SK-N-SH treated with all-trans-retinoic acid at 6 μM for 48 hours (cell line): ENCODE measurements around the gene MPP2.

Experiments used
- ATAC-seq: fragments of 200-7000 bp; cut with Tn5 transposase; 3 replicates; pipeline ENCODE4 v1.9.1; 2020; ENCODE audit warnings: mild to moderate bottlenecking, moderate library complexity
- ARNTL ChIP-seq: fragments of 450-650 bp; formaldehyde crosslinking; IDR thresholded peaks from 2 replicates; pipeline ENCODE4 v1.5.0; 2020; ENCODE audit warnings: low read depth, mild to moderate bottlenecking, moderate library complexity, borderline replicate concordance
- CSDC2 ChIP-seq: fragments of 250-450 bp; sonication (Bioruptor Pico); IDR thresholded peaks from 2 replicates; pipeline ENCODE4 v1.5.0; 2020; ENCODE audit warnings: mild to moderate bottlenecking, moderate library complexity
- ESRRG ChIP-seq: fragments of 250-450 bp; sonication (Bioruptor Pico); IDR thresholded peaks from 2 replicates; pipeline ENCODE4 v1.6.1; 2021; ENCODE audit warnings: mild to moderate bottlenecking
- GLIS3 ChIP-seq: fragments of 250-450 bp; sonication (Bioruptor Pico); IDR thresholded peaks from 2 replicates; pipeline ENCODE4 v1.5.0; 2020; ENCODE audit warnings: mild to moderate bottlenecking, moderate library complexity
- ISL1 ChIP-seq: fragments of 250-450 bp; sonication (Bioruptor Pico); IDR thresholded peaks from 2 replicates; pipeline ENCODE4 v2.1.2; 2022; ENCODE audit warnings: mild to moderate bottlenecking, moderate library complexity
- OSR1 ChIP-seq: fragments of 250-450 bp; sonication (Bioruptor Pico); IDR thresholded peaks from 2 replicates; pipeline ENCODE4 v1.8.0; 2022; ENCODE audit warnings: moderate library complexity, mild to moderate bottlenecking, inconsistent platforms
- POU6F1 ChIP-seq: fragments of 250-450 bp; sonication (Bioruptor Pico); IDR thresholded peaks from 2 replicates; pipeline ENCODE4 v1.8.0; 2021; ENCODE audit warnings: low read depth, mild to moderate bottlenecking, moderate library complexity, borderline replicate concordance
- PPARA ChIP-seq: fragments of 250-450 bp; sonication (Bioruptor Pico); IDR thresholded peaks from 2 replicates; pipeline ENCODE4 v1.5.0; 2020; ENCODE audit warnings: mild to moderate bottlenecking, borderline replicate concordance
- RARB ChIP-seq: fragments of 250-450 bp; sonication (Bioruptor Pico); IDR thresholded peaks from 2 replicates; pipeline ENCODE4 v1.8.0; 2021; ENCODE audit warnings: mild to moderate bottlenecking, moderate library complexity
- SNAI2 ChIP-seq: fragments of 250-450 bp; sonication (Bioruptor Pico); IDR thresholded peaks from 2 replicates; pipeline ENCODE4 v1.5.0; 2020; ENCODE audit warnings: mild to moderate bottlenecking, moderate library complexity
- TCF4 ChIP-seq: fragments of 250-450 bp; sonication (Bioruptor Pico); IDR thresholded peaks from 2 replicates; pipeline ENCODE4 v1.8.0; 2021; ENCODE audit warnings: mild to moderate bottlenecking, moderate library complexity, borderline replicate concordance
- TOX ChIP-seq: fragments of 250-450 bp; sonication (Bioruptor Pico); IDR thresholded peaks from 2 replicates; pipeline ENCODE4 v1.8.0; 2021; ENCODE audit warnings: mild to moderate bottlenecking, moderate library complexity, borderline replicate concordance
- ZC3H10 ChIP-seq: fragments of 250-450 bp; sonication (Bioruptor Pico); IDR thresholded peaks from 2 replicates; pipeline ENCODE4 v1.5.1; 2021; ENCODE audit warnings: mild to moderate bottlenecking, moderate library complexity
- ZFP3 ChIP-seq: fragments of 250-450 bp; sonication (Bioruptor Pico); IDR thresholded peaks from 2 replicates; pipeline ENCODE4 v1.5.0; 2020; ENCODE audit warnings: mild to moderate bottlenecking, moderate library complexity
- ZNF565 ChIP-seq: fragments of 450-650 bp; formaldehyde crosslinking; conservative IDR thresholded peaks from 2 replicates; pipeline ENCODE4 v1.5.0; 2020; ENCODE audit warnings: low read depth, mild to moderate bottlenecking, moderate library complexity
- ZNF70 ChIP-seq: fragments of 450-650 bp; formaldehyde crosslinking; IDR thresholded peaks from 2 replicates; pipeline ENCODE4 v1.5.0; 2020; ENCODE audit warnings: mild to moderate bottlenecking, moderate library complexity
- ZNF8 ChIP-seq: fragments of 450-650 bp; formaldehyde crosslinking; IDR thresholded peaks from 2 replicates; pipeline ENCODE4 v1.5.0; 2020; ENCODE audit warnings: mild to moderate bottlenecking, moderate library complexity
- TF ChIP-seq, protein P1 (sequence below): fragments of 250-450 bp; sonication (Bioruptor Pico); IDR thresholded peaks from 2 replicates; pipeline ENCODE4 v1.5.1; 2020; ENCODE audit warnings: low read depth, mild to moderate bottlenecking, moderate library complexity
- TF ChIP-seq, protein P2 (sequence below): fragments of 250-450 bp; sonication (Bioruptor Pico); IDR thresholded peaks from 2 replicates; pipeline ENCODE4 v1.5.0; 2020; ENCODE audit warnings: mild to moderate bottlenecking, moderate library complexity
- TF ChIP-seq, protein P3 (sequence below): fragments of 250-450 bp; sonication (Bioruptor Pico); IDR thresholded peaks from 2 replicates; pipeline ENCODE4 v1.5.1; 2021; ENCODE audit warnings: mild to moderate bottlenecking, moderate library complexity

Gene MPP2

DNA sequence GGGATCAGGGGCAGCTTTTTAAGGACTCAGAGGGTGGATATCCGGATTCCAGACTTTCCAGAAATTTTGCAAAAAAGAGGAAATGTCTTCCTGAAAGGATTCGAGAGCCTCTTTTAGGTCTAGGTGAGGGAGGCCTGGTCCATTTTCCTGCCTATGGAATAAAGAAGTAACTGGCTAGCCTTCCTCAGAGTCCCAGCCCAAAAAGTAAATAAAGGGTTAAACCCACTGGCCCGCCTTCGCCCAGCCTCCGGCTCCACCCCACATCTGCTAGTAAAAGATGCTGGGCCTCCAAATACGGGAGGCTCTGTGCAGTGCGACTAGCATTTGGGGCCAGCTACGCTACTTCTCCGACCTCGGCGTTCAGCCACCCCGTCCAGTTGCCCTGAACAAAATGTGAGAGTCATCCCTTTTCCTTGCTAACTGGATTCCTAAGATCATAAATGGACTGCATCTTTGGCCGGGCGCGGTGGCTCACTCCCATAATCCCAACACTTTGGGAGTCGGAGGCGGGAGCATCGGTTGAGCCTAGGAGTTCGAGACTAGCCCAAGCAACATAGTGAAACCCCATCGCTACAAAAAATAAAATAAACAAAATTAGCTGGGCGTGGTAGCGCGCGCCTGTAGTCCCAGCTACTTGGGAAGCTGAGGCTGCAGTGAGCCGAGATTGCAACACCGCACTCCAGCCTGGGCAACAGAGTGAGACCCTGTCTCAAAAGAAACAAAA lies 824 bp upstream of the MPP2 start:
- peak; percentile 67 for ATAC-seq
- TF ChIP-seq TCF4 (CRISPR knock-in tag) (peak; percentile 16; the same call in 1 of the 2 replicates), ZNF70 (CRISPR knock-in tag) (peak; percentile 63; the same call in 1 of the 2 replicates), ZFP3 (CRISPR knock-in tag) (no peak), ZNF8 (CRISPR knock-in tag) (no peak)

- peak; percentile 17 for ATAC-seq
- TF ChIP-seq TCF4 (CRISPR knock-in tag): no peak
- no peak for TF ChIP-seq ZNF8 (CRISPR knock-in tag)
- no peak for TF ChIP-seq PPARA (CRISPR knock-in tag)
- no peak for TF ChIP-seq ARNTL
- TF ChIP-seq ZFP3 (CRISPR knock-in tag): no peak
- no peak for TF ChIP-seq ZNF70 (CRISPR knock-in tag)
- TF ChIP-seq, protein P1, sequence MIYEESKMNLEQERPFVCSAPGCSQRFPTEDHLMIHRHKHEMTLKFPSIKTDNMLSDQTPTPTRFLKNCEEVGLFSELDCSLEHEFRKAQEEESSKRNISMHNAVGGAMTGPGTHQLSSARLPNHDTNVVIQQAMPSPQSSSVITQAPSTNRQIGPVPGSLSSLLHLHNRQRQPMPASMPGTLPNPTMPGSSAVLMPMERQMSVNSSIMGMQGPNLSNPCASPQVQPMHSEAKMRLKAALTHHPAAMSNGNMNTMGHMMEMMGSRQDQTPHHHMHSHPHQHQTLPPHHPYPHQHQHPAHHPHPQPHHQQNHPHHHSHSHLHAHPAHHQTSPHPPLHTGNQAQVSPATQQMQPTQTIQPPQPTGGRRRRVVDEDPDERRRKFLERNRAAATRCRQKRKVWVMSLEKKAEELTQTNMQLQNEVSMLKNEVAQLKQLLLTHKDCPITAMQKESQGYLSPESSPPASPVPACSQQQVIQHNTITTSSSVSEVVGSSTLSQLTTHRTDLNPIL (CRISPR knock-in tag): no peak
- no peak for TF ChIP-seq GLIS3
Observed at GRCh38 chr17:43906951-43907424, 348 bp downstream of the MPP2 start.

DNA sequence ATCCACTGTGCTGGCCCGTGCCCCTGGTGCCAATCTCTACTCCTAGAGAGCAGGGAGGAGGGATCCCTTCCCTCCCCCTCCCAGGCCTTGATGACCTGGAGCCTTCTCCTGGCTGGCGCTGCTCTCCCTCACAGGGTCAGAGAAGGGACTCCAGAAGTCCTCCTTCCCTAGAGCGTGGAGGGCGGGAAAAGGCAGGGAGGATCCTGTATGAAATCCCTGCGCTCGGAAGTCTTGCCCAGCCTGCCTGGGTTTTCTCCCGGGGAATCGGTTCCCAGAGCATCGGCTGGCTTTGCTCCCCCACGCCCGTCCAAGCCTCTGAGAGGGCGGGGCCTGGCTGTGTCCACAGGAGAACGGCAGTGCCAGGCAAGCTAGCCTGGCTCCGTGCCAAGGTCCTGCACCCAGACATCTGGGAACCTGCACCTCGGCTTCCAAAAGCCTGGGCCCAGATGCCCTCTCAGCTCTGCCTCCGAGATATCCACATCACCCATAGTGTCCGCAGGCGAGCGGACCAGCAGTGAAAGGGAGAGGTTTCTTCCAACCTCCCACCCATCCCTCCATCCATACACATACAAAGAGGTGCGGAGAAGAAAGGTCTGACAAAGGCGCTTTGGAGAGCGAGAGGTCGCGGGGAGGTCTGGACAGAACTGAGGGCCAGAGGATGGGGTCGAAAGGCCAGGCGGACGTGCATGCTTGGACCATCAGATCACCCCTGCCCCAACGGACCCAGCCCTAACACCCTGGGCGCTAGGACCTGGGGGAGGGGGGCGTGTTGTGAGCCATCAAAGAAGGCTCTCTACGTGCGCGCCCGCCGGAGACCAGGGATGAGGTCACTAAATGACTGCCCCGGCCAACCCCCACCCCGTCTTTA lies 1.1 kb downstream of the MPP2 start:
- peak; percentile 77 for ATAC-seq
- TF ChIP-seq RARB (CRISPR knock-in tag): no peak
- TF ChIP-seq ESRRG (CRISPR knock-in tag): no peak
- TF ChIP-seq ZNF8 (CRISPR knock-in tag): no peak
- no peak for TF ChIP-seq ZNF565 (CRISPR knock-in tag)
- TF ChIP-seq, protein P2, sequence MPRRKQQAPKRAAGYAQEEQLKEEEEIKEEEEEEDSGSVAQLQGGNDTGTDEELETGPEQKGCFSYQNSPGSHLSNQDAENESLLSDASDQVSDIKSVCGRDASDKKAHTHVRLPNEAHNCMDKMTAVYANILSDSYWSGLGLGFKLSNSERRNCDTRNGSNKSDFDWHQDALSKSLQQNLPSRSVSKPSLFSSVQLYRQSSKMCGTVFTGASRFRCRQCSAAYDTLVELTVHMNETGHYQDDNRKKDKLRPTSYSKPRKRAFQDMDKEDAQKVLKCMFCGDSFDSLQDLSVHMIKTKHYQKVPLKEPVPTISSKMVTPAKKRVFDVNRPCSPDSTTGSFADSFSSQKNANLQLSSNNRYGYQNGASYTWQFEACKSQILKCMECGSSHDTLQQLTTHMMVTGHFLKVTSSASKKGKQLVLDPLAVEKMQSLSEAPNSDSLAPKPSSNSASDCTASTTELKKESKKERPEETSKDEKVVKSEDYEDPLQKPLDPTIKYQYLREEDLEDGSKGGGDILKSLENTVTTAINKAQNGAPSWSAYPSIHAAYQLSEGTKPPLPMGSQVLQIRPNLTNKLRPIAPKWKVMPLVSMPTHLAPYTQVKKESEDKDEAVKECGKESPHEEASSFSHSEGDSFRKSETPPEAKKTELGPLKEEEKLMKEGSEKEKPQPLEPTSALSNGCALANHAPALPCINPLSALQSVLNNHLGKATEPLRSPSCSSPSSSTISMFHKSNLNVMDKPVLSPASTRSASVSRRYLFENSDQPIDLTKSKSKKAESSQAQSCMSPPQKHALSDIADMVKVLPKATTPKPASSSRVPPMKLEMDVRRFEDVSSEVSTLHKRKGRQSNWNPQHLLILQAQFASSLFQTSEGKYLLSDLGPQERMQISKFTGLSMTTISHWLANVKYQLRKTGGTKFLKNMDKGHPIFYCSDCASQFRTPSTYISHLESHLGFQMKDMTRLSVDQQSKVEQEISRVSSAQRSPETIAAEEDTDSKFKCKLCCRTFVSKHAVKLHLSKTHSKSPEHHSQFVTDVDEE (CRISPR knock-in tag): 0 out of 2 replicates have a peak, but pooled peaks have one; percentile 42
- no peak for TF ChIP-seq ZNF70 (CRISPR knock-in tag)
- no peak for TF ChIP-seq ZC3H10
- no peak for TF ChIP-seq ARNTL
- TF ChIP-seq, all 23 proteins: peak for 1

- TF ChIP-seq GLIS3: no peak
- TF ChIP-seq SNAI2 (CRISPR knock-in tag): no peak
- TF ChIP-seq OSR1 (CRISPR knock-in tag): no peak
- TF ChIP-seq ISL1 (CRISPR knock-in tag): no peak
- no peak for TF ChIP-seq ZNF565 (CRISPR knock-in tag)
- TF ChIP-seq, protein P3, sequence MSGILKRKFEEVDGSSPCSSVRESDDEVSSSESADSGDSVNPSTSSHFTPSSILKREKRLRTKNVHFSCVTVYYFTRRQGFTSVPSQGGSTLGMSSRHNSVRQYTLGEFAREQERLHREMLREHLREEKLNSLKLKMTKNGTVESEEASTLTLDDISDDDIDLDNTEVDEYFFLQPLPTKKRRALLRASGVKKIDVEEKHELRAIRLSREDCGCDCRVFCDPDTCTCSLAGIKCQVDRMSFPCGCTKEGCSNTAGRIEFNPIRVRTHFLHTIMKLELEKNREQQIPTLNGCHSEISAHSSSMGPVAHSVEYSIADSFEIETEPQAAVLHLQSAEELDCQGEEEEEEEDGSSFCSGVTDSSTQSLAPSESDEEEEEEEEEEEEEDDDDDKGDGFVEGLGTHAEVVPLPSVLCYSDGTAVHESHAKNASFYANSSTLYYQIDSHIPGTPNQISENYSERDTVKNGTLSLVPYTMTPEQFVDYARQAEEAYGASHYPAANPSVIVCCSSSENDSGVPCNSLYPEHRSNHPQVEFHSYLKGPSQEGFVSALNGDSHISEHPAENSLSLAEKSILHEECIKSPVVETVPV (CRISPR knock-in tag): no peak
- no peak for TF ChIP-seq TOX (CRISPR knock-in tag)
- no peak for TF ChIP-seq CSDC2 (CRISPR knock-in tag)
- TF ChIP-seq POU6F1 (CRISPR knock-in tag): no peak
- no peak for TF ChIP-seq PPARA (CRISPR knock-in tag)
- no peak for TF ChIP-seq ZNF8 (CRISPR knock-in tag)
- no peak for TF ChIP-seq ARNTL
- no peak for TF ChIP-seq ZNF70 (CRISPR knock-in tag)
- no peak for TF ChIP-seq ZFP3 (CRISPR knock-in tag)
- TF ChIP-seq RARB (CRISPR knock-in tag): no peak
- ATAC-seq: no peak
Observed at GRCh38 chr17:43905400-43905984, 1.8 kb downstream of the MPP2 start.
